ENCODE data around the gene CEP78.

GRCh38 chr9:78298046-78298765 is 62.3 kb downstream of the CEP78 start:
- TF ChIP-seq CTCF (IDR thresholded peaks at IDR 0.05) (no peak), POLR2A (IDR thresholded peaks at IDR 0.05) (no peak)
